ENCODE measurements around the gene C21orf91.

DNA sequence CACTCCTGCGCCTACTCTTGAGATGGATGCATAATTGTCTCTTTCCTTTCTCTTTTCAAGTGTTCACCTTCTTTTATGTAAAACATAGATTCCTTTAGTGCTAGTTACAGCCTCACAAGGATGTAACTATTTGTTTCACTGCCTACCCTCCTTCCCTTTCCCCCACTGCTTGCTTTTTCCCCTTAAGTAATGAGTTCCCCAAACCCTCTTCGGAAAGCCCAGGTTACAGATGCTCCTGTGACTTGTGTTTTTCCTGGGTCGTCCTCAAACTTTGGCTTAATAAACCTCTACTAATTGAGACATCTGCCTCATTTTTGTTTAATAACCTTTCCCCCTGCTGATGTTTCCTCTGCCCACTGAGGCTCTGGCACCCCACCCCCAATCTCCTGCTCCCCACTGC lies 39.2 kb downstream of the C21orf91 start:
- TF ChIP-seq, protein P1, sequence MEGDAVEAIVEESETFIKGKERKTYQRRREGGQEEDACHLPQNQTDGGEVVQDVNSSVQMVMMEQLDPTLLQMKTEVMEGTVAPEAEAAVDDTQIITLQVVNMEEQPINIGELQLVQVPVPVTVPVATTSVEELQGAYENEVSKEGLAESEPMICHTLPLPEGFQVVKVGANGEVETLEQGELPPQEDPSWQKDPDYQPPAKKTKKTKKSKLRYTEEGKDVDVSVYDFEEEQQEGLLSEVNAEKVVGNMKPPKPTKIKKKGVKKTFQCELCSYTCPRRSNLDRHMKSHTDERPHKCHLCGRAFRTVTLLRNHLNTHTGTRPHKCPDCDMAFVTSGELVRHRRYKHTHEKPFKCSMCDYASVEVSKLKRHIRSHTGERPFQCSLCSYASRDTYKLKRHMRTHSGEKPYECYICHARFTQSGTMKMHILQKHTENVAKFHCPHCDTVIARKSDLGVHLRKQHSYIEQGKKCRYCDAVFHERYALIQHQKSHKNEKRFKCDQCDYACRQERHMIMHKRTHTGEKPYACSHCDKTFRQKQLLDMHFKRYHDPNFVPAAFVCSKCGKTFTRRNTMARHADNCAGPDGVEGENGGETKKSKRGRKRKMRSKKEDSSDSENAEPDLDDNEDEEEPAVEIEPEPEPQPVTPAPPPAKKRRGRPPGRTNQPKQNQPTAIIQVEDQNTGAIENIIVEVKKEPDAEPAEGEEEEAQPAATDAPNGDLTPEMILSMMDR (conservative IDR thresholded peaks at IDR 0.05; ENCODE audit: low read length), result no peak
- TF ChIP-seq EZH2phosphoT487 (IDR thresholded peaks at IDR 0.05; ENCODE audit: borderline replicate concordance), result no peak

All from Loucy (cell line).